WTC11 (cell line): ENCODE measurements around the gene IGLL1. TPM values are rescaled to one million over a fixed set of nuclear protein-coding genes. Genes with fewer than 3 reads are reported as not detected.

Experiments used
- ATAC-seq: fragments of 200-7000 bp; cut with Tn5 transposase; 2 replicates; pipeline ENCODE4 v1.10.0; 2021; ENCODE audit warnings: mild to moderate bottlenecking, moderate library complexity
- CTCF ChIA-PET: fragments of 300-600 bp; sonication (Branson Sonifier 250); formaldehyde crosslinking; loops from one replicate; lab custom pipeline; 2021; ENCODE audit warnings: antibody characterized with exemption; lab: Charles Lee
- POLR2A ChIA-PET: fragments of 350-600 bp; sonication (Branson Sonifier 250); formaldehyde crosslinking; loops from one replicate; lab custom pipeline; 2021; ENCODE audit warnings: antibody characterized with exemption; lab: Charles Lee
- DNase-seq: peaks from one replicate; pipeline ENCODE4 v3.0.0; 2021; ENCODE audit warnings: low spot score
- H3K27ac Mint-ChIP-seq: 2 replicates; pipeline ENCODE4 v1.8.0; 2021; ENCODE audit warnings: mixed read lengths
- H3K27me3 Mint-ChIP-seq: 2 replicates; pipeline ENCODE4 v1.8.0; 2021; ENCODE audit warnings: low read depth, mild to moderate bottlenecking, moderate library complexity, mixed read lengths
- H3K36me3 Mint-ChIP-seq: 2 replicates; pipeline ENCODE4 v1.8.0; 2021; ENCODE audit warnings: mixed read lengths
- H3K4me1 Mint-ChIP-seq: 2 replicates; pipeline ENCODE4 v1.8.0; 2022; ENCODE audit warnings: mixed read lengths
- H3K4me3 Mint-ChIP-seq: 2 replicates; pipeline ENCODE4 v1.8.0; 2021; ENCODE audit warnings: mild to moderate bottlenecking, moderate library complexity, mixed read lengths
- H3K9me3 Mint-ChIP-seq: 2 replicates; pipeline ENCODE4 v1.8.0; 2021; ENCODE audit warnings: mixed read lengths
- CREB1 ChIP-seq: sonication (generic); formaldehyde crosslinking; IDR thresholded peaks from 2 replicates; pipeline ENCODE4 v1.8.0; 2023; ENCODE audit warnings: mild to moderate bottlenecking, missing genetic modification reagents
- ELF4 ChIP-seq: sonication (generic); formaldehyde crosslinking; IDR thresholded peaks from 2 replicates; pipeline ENCODE4 v1.8.1; 2022; ENCODE audit warnings: low read depth, mild to moderate bottlenecking, moderate library complexity, missing genetic modification reagents
- ETV6 ChIP-seq: sonication (generic); formaldehyde crosslinking; IDR thresholded peaks from 2 replicates; pipeline ENCODE4 v1.8.1; 2022; ENCODE audit warnings: mild to moderate bottlenecking, missing genetic modification reagents
- PREB ChIP-seq: sonication (generic); formaldehyde crosslinking; IDR thresholded peaks from 2 replicates; pipeline ENCODE4 v1.8.1; 2022; ENCODE audit warnings: mild to moderate bottlenecking, missing genetic modification reagents, moderate library complexity, borderline replicate concordance
- ZNF317 ChIP-seq: sonication (generic); formaldehyde crosslinking; IDR thresholded peaks from 2 replicates; pipeline ENCODE4 v1.8.1; 2023; ENCODE audit warnings: low read depth, mild to moderate bottlenecking, moderate library complexity, missing genetic modification reagents, borderline replicate concordance
- ZNF396 ChIP-seq: fragments of 250-450 bp; sonication (Bioruptor Pico); IDR thresholded peaks from 2 replicates; pipeline ENCODE4 v1.8.0; 2021; ENCODE audit warnings: mild to moderate bottlenecking, moderate library complexity, borderline replicate concordance
- ZNF532 ChIP-seq: fragments of 250-450 bp; sonication (Bioruptor Pico); IDR thresholded peaks from 2 replicates; pipeline ENCODE4 v1.9.0; 2021; ENCODE audit warnings: mild to moderate bottlenecking, borderline replicate concordance
- ZNF671 ChIP-seq: fragments of 250-450 bp; sonication (Bioruptor Pico); IDR thresholded peaks from 2 replicates; pipeline ENCODE4 v1.8.0; 2021; ENCODE audit warnings: mild to moderate bottlenecking
- total RNA-seq: library from RNA; stranded (reverse); gene quantifications from 3 replicates; pipeline ENCODE4 v1.2.3, GENCODE V29; 2021
- TF ChIP-seq, protein P1 (sequence below): sonication (generic); formaldehyde crosslinking; IDR thresholded peaks from 2 replicates; pipeline ENCODE4 v1.8.1; 2023; ENCODE audit warnings: mild to moderate bottlenecking, missing genetic modification reagents
- TF ChIP-seq, protein P2 (sequence below): sonication (generic); formaldehyde crosslinking; IDR thresholded peaks from 2 replicates; pipeline ENCODE4 v1.8.0; 2023; ENCODE audit warnings: missing genetic modification reagents
- TF ChIP-seq, protein P3 (sequence below): fragments of 200-600 bp; IDR thresholded peaks from 2 replicates; pipeline ENCODE4 v1.8.0; 2022; ENCODE audit warnings: antibody characterized with exemption
- TF ChIP-seq, protein P4 (sequence below): fragments of 250-450 bp; sonication (Bioruptor Pico); IDR thresholded peaks from 2 replicates; pipeline ENCODE4 v1.9.0; 2021; ENCODE audit warnings: mild to moderate bottlenecking

IGLL1 gene
- total RNA-seq, 1 experiment from 2014 or later, result not detected

- TF ChIP-seq, protein P1, sequence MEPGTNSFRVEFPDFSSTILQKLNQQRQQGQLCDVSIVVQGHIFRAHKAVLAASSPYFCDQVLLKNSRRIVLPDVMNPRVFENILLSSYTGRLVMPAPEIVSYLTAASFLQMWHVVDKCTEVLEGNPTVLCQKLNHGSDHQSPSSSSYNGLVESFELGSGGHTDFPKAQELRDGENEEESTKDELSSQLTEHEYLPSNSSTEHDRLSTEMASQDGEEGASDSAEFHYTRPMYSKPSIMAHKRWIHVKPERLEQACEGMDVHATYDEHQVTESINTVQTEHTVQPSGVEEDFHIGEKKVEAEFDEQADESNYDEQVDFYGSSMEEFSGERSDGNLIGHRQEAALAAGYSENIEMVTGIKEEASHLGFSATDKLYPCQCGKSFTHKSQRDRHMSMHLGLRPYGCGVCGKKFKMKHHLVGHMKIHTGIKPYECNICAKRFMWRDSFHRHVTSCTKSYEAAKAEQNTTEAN (CRISPR knock-in tag), result no peak
- TF ChIP-seq ETV6 (CRISPR knock-in tag), result no peak
Observed at GRCh38 chr22:23613193-23613972, 33.3 kb upstream of the IGLL1 start (continued).

GRCh38 chr22:23609983-23610781 lies 30.1 kb upstream of the IGLL1 start:
- TF ChIP-seq CREB1 (CRISPR knock-in tag) (no peak), ZNF671 (CRISPR knock-in tag) (no peak), ELF4 (no peak), PREB (CRISPR knock-in tag) (no peak), ZNF532 (CRISPR knock-in tag) (no peak), ZNF317 (CRISPR knock-in tag) (no peak), ZNF396 (CRISPR knock-in tag) (no peak)
- TF ChIP-seq, protein P2, sequence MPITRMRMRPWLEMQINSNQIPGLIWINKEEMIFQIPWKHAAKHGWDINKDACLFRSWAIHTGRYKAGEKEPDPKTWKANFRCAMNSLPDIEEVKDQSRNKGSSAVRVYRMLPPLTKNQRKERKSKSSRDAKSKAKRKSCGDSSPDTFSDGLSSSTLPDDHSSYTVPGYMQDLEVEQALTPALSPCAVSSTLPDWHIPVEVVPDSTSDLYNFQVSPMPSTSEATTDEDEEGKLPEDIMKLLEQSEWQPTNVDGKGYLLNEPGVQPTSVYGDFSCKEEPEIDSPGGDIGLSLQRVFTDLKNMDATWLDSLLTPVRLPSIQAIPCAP (CRISPR knock-in tag), result no peak
- TF ChIP-seq, protein P3, sequence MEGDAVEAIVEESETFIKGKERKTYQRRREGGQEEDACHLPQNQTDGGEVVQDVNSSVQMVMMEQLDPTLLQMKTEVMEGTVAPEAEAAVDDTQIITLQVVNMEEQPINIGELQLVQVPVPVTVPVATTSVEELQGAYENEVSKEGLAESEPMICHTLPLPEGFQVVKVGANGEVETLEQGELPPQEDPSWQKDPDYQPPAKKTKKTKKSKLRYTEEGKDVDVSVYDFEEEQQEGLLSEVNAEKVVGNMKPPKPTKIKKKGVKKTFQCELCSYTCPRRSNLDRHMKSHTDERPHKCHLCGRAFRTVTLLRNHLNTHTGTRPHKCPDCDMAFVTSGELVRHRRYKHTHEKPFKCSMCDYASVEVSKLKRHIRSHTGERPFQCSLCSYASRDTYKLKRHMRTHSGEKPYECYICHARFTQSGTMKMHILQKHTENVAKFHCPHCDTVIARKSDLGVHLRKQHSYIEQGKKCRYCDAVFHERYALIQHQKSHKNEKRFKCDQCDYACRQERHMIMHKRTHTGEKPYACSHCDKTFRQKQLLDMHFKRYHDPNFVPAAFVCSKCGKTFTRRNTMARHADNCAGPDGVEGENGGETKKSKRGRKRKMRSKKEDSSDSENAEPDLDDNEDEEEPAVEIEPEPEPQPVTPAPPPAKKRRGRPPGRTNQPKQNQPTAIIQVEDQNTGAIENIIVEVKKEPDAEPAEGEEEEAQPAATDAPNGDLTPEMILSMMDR, result no peak
- TF ChIP-seq, protein P4, sequence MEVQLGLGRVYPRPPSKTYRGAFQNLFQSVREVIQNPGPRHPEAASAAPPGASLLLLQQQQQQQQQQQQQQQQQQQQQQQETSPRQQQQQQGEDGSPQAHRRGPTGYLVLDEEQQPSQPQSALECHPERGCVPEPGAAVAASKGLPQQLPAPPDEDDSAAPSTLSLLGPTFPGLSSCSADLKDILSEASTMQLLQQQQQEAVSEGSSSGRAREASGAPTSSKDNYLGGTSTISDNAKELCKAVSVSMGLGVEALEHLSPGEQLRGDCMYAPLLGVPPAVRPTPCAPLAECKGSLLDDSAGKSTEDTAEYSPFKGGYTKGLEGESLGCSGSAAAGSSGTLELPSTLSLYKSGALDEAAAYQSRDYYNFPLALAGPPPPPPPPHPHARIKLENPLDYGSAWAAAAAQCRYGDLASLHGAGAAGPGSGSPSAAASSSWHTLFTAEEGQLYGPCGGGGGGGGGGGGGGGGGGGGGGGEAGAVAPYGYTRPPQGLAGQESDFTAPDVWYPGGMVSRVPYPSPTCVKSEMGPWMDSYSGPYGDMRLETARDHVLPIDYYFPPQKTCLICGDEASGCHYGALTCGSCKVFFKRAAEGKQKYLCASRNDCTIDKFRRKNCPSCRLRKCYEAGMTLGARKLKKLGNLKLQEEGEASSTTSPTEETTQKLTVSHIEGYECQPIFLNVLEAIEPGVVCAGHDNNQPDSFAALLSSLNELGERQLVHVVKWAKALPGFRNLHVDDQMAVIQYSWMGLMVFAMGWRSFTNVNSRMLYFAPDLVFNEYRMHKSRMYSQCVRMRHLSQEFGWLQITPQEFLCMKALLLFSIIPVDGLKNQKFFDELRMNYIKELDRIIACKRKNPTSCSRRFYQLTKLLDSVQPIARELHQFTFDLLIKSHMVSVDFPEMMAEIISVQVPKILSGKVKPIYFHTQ (CRISPR knock-in tag), result no peak
- ChIA-PET POLR2A (no interaction called here), CTCF (interaction anchor here (4.9 kb wide), 1 partner anchor 19 kb away, joined by 22 read pairs; no protein-coding TSS in a partner anchor)
- Mint-ChIP-seq H3K27me3 (peaks cover 5% of the 10 kb centered on the region), H3K4me1 (no peaks in the 10 kb centered on the region), H3K27ac (no peak overlapping the region), H3K4me3 (no peak overlapping the region), H3K36me3 (no peaks in the 10 kb centered on the region), H3K9me3 (no peaks in the 10 kb centered on the region)
- ATAC-seq (no peak), DNase-seq (no peak)
